Ishikawa (cell line): ENCODE measurements around the gene AZU1.

ENCODE experiments used
- CEBPB ChIP-seq: IDR thresholded peaks from 2 replicates; pipeline ENCODE4 v1.6.1; 2012
- RAD21 ChIP-seq: IDR thresholded peaks from 2 replicates; pipeline ENCODE4 v1.6.1; 2012; ENCODE audit warnings: low read depth
- TF ChIP-seq, protein P1 (sequence below): IDR thresholded peaks from 2 replicates; pipeline ENCODE4 v1.6.1; 2012

DNA sequence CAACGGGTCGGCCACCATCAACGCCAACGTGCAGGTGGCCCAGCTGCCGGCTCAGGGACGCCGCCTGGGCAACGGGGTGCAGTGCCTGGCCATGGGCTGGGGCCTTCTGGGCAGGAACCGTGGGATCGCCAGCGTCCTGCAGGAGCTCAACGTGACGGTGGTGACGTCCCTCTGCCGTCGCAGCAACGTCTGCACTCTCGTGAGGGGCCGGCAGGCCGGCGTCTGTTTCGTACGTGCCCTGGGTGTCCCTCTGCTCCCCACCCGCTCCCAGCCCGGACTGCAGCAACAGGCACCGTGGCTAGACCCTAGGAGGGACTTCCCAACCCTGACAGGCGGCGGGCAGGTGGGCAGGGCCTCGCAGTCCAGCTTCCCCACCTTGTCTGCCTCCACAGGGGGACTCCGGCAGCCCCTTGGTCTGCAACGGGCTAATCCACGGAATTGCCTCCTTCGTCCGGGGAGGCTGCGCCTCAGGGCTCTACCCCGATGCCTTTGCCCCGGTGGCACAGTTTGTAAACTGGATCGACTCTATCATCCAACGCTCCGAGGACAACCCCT lies 28.0 kb downstream of the AZU1 start:
- TF ChIP-seq RAD21 (no peak), CEBPB (no peak)
- TF ChIP-seq, protein P1, sequence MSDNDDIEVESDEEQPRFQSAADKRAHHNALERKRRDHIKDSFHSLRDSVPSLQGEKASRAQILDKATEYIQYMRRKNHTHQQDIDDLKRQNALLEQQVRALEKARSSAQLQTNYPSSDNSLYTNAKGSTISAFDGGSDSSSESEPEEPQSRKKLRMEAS: no peak
